ENCODE results near the gene FANCD2.

- TF ChIP-seq CTCF (IDR thresholded peaks at IDR 0.05) (no peak), POLR2A (IDR thresholded peaks at IDR 0.05) (no peak), EP300 (IDR thresholded peaks at IDR 0.05) (no peak)
These were observed 8.5 kb upstream of the FANCD2 start for GRCh38 chr3:10017636-10018292.
